ENCODE data around the gene UNK. TPM values are rescaled to one million over a fixed set of nuclear protein-coding genes. Genes with fewer than 3 reads are reported as not detected.

Gene UNK
- total and polyA plus RNA-seq, 2 of the 13 experiments (the other 11 are each of a cell fraction or from before 2014, with no cell fraction given) = 31.6 to 33.0 TPM

GRCh38 chr17:75785016-75785890, 647 bp downstream of the UNK start (continued):
- TF ChIP-seq, protein P1, sequence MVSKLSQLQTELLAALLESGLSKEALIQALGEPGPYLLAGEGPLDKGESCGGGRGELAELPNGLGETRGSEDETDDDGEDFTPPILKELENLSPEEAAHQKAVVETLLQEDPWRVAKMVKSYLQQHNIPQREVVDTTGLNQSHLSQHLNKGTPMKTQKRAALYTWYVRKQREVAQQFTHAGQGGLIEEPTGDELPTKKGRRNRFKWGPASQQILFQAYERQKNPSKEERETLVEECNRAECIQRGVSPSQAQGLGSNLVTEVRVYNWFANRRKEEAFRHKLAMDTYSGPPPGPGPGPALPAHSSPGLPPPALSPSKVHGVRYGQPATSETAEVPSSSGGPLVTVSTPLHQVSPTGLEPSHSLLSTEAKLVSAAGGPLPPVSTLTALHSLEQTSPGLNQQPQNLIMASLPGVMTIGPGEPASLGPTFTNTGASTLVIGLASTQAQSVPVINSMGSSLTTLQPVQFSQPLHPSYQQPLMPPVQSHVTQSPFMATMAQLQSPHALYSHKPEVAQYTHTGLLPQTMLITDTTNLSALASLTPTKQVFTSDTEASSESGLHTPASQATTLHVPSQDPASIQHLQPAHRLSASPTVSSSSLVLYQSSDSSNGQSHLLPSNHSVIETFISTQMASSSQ (IDR thresholded peaks at IDR 0.05; ENCODE audit: low read depth) = no peak
- TF ChIP-seq, protein P1 (CRISPR knock-in tag; IDR thresholded peaks at IDR 0.05; ENCODE audit: borderline replicate concordance) = peak; percentile 62; the same call in 1 of the 2 replicates
- TF ChIP-seq, protein P2, sequence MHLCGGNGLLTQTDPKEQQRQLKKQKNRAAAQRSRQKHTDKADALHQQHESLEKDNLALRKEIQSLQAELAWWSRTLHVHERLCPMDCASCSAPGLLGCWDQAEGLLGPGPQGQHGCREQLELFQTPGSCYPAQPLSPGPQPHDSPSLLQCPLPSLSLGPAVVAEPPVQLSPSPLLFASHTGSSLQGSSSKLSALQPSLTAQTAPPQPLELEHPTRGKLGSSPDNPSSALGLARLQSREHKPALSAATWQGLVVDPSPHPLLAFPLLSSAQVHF (CRISPR knock-in tag; IDR thresholded peaks at IDR 0.05) = no peak
- TF ChIP-seq GMEB1 (CRISPR knock-in tag; IDR thresholded peaks at IDR 0.05; ENCODE audit: borderline replicate concordance) (peak; percentile 37; the same call in 1 of the 2 replicates), TOE1 (CRISPR knock-in tag; IDR thresholded peaks at IDR 0.05) (peak; percentile 87; the same call in 1 of the 2 replicates), CAMTA2 (CRISPR knock-in tag; IDR thresholded peaks at IDR 0.05; ENCODE audit: borderline replicate concordance) (no peak), PRMT3 (CRISPR knock-in tag; IDR thresholded peaks at IDR 0.05; ENCODE audit: borderline replicate concordance, low read depth) (no peak), TBX3 (IDR thresholded peaks at IDR 0.05; ENCODE audit: borderline replicate concordance) (0 out of 2 replicates have a peak, but pooled peaks have one; percentile 15), NR2F6 (IDR thresholded peaks at IDR 0.05) (no peak), NR2F6 (CRISPR knock-in tag; IDR thresholded peaks at IDR 0.05) (peak; percentile 27; the same call in 1 of the 2 replicates), CSRNP1 (CRISPR knock-in tag; IDR thresholded peaks at IDR 0.05) (peak; percentile 79), ZBTB14 (CRISPR knock-in tag; IDR thresholded peaks at IDR 0.05) (peak; percentile 79), ADNP (CRISPR knock-in tag; IDR thresholded peaks at IDR 0.05) (no peak), ZNF737 (CRISPR knock-in tag; IDR thresholded peaks at IDR 0.05; ENCODE audit: borderline replicate concordance) (0 out of 2 replicates have a peak, but pooled peaks have one; percentile 94), FOXK2 (IDR thresholded peaks at IDR 0.05) (no peak), PPARG (CRISPR knock-in tag; conservative IDR thresholded peaks at IDR 0.05) (0 out of 2 replicates have a peak, but pooled peaks have one; percentile 50), REL (CRISPR knock-in tag; conservative IDR thresholded peaks at IDR 0.05) (no peak)

Data from HepG2 (cell line).